ENCODE measurements around the gene WDR4. TPM values are rescaled to one million over a fixed set of nuclear protein-coding genes. Genes with fewer than 3 reads are reported as not detected.
A peak's percentile ranks its signal among the peaks of the same experiment; 100 is the strongest.
"Not testable (repeated sequence)": the region's sequence is repeated elsewhere in the genome, so short reads cannot be mapped to it uniquely, and the experiment has no call there.

WDR4 gene
- total RNA-seq, 1 experiment from 2014 or later: 55.3 TPM

DNA sequence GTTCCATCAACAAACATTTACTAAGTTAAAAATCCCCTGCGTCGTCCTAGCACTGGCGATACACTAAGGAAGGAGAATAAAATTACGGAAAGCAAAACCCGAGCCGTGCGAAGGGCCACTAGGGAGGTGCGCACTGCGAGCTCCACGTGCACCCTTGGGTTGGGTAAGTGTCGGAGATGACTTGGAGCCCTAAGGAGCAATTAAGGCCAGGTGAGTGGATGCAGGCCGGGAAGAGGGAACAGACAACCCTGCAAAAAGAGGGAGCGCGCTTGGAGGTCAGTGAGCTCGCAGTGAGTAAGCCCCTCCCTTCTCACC lies 704 bp downstream of the WDR4 start:
- H3K27ac ChIP-seq (ENCODE audit: low read depth, low read length, poor library complexity, severe bottlenecking): peak overlapping the region; percentile 87
- TF ChIP-seq, protein P1, sequence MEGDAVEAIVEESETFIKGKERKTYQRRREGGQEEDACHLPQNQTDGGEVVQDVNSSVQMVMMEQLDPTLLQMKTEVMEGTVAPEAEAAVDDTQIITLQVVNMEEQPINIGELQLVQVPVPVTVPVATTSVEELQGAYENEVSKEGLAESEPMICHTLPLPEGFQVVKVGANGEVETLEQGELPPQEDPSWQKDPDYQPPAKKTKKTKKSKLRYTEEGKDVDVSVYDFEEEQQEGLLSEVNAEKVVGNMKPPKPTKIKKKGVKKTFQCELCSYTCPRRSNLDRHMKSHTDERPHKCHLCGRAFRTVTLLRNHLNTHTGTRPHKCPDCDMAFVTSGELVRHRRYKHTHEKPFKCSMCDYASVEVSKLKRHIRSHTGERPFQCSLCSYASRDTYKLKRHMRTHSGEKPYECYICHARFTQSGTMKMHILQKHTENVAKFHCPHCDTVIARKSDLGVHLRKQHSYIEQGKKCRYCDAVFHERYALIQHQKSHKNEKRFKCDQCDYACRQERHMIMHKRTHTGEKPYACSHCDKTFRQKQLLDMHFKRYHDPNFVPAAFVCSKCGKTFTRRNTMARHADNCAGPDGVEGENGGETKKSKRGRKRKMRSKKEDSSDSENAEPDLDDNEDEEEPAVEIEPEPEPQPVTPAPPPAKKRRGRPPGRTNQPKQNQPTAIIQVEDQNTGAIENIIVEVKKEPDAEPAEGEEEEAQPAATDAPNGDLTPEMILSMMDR (conservative IDR thresholded peaks at IDR 0.05; ENCODE audit: low read depth, low read length): no peak
- TF ChIP-seq EZH2 (IDR thresholded peaks at IDR 0.05; ENCODE audit: borderline replicate concordance, low read depth, low read length, poor library complexity, severe bottlenecking): no peak
- no peaks in the 10 kb centered on the region for H3K4me1 ChIP-seq (ENCODE audit: insufficient read depth, low read length, poor library complexity, severe bottlenecking)
- intact Hi-C loops (cut with micrococcal nuclease; ENCODE audit: unreplicated experiment): loop anchor here (2.0 kb wide), 1 partner anchor 16 kb away; no protein-coding TSS in a partner anchor
- peak overlapping the region; percentile 95 for H3K4me3 ChIP-seq (ENCODE audit: low read depth, low read length, poor library complexity, severe bottlenecking)
- no peak for DNase-seq (ENCODE audit: low spot score)
- H3K9me3 ChIP-seq (ENCODE audit: low read depth, low read length, poor library complexity, severe bottlenecking): no peaks in the 10 kb centered on the region
- H3K27me3 ChIP-seq (replicated peaks; ENCODE audit: insufficient read depth, low read depth, low read length, poor library complexity): no peaks in the 10 kb centered on the region
- POLR2A ChIA-PET (ENCODE audit: low non-redundant PET): interaction anchor here (0.7 kb wide), 1 partner anchor 441 kb away, joined by 9 read pairs; no protein-coding TSS in a partner anchor
- CTCF ChIA-PET: no interaction called here
- peaks cover 16% of the 10 kb centered on the region for H3K36me3 ChIP-seq (ENCODE audit: insufficient read depth, low read length, poor library complexity, severe bottlenecking)
- no TSS peak for BruUV-seq (replicated peaks)

DNA sequence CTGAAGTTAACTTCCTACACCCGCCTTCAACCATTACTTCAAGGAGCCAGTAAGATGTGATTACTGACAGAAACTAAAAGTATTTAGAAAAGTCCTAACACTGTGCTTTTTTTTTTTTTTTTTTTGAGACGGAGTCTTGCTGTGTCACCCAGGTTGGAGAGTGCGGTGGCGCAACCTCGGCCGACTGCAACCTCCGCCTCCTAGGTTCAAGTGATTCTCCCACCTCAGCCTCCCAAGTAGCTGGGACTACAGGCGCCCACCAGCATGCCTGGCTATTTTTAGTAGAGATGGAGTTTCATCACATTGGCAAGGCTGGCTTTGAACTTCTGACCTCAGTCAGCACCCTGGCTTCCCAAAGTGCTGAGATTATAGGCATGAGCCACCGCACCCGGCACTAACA lies 3.5 kb downstream of the WDR4 start:
- H3K4me3 ChIP-seq (ENCODE audit: low read depth, low read length, poor library complexity, severe bottlenecking); H3K4me1 ChIP-seq (ENCODE audit: insufficient read depth, low read length, poor library complexity, severe bottlenecking); H3K27ac ChIP-seq (ENCODE audit: low read depth, low read length, poor library complexity, severe bottlenecking); intact Hi-C loops (cut with micrococcal nuclease; ENCODE audit: unreplicated experiment); CTCF ChIA-PET; DNase-seq (ENCODE audit: low spot score); H3K9me3 ChIP-seq (ENCODE audit: low read depth, low read length, poor library complexity, severe bottlenecking); H3K27me3 ChIP-seq (replicated peaks; ENCODE audit: insufficient read depth, low read depth, low read length, poor library complexity); BruUV-seq (replicated peaks); POLR2A ChIA-PET (ENCODE audit: low non-redundant PET): not testable (repeated sequence)
- peaks cover 35% of the 10 kb centered on the region for H3K36me3 ChIP-seq (ENCODE audit: insufficient read depth, low read length, poor library complexity, severe bottlenecking)

DNA sequence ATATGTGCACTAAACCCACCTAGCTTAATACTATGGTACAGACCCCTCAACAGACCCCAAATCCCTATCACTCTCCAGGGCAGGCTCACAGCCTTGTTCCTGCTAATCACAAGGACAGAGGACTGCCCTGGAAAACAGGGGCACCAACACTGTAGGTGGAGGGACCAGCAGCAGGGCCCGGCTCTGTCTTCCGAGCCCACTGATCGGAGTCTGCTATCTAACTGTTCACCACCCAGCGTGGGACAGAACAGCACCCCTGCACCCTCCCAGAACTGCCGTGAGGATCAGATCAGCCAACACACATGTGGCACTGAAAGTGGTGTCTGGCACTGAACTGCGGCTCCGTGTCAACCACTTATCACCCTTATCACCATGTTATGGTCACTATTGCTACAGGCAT lies 6.2 kb downstream of the WDR4 start:
- no peak for DNase-seq (ENCODE audit: low spot score)
- no peak for TF ChIP-seq EZH2 (IDR thresholded peaks at IDR 0.05; ENCODE audit: borderline replicate concordance, low read depth, low read length, poor library complexity, severe bottlenecking)
- TF ChIP-seq, protein P1 (conservative IDR thresholded peaks at IDR 0.05; ENCODE audit: low read depth, low read length): no peak
- Histone ChIP-seq H3K27me3 (replicated peaks; ENCODE audit: insufficient read depth, low read depth, low read length, poor library complexity) (no peaks in the 10 kb centered on the region), H3K36me3 (ENCODE audit: insufficient read depth, low read length, poor library complexity, severe bottlenecking) (peaks cover 60% of the 10 kb centered on the region), H3K4me1 (ENCODE audit: insufficient read depth, low read length, poor library complexity, severe bottlenecking) (no peaks in the 10 kb centered on the region), H3K4me3 (ENCODE audit: low read depth, low read length, poor library complexity, severe bottlenecking) (no peak overlapping the region), H3K27ac (ENCODE audit: low read depth, low read length, poor library complexity, severe bottlenecking) (no peak overlapping the region), H3K9me3 (ENCODE audit: low read depth, low read length, poor library complexity, severe bottlenecking) (no peaks in the 10 kb centered on the region)
- CTCF ChIA-PET: no interaction called here
- BruUV-seq (replicated peaks): no TSS peak
- intact Hi-C loops (cut with micrococcal nuclease; ENCODE audit: unreplicated experiment): no loop called here
- POLR2A ChIA-PET (ENCODE audit: low non-redundant PET): no interaction called here

DNA sequence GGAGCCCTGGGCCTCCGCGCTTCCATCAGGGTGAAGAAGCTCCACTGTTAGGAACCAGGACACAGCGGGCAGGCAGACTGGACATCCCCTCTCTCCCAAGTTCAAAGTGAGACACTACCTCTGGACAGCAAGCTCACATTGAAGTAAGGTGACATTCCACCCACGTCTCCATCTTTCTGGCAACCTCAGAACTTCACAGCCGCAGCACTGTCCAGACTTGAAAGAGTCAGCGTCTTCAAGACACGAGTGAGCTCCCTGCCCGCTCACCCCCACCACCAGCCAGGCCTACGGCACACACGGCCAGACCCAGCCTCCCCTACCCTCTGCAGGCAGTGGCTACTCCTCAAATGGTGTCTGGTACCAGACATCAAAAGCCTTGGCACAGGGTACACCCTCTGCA lies 11.1 kb downstream of the WDR4 start:
- intact Hi-C loops (cut with micrococcal nuclease; ENCODE audit: unreplicated experiment): no loop called here
- ChIA-PET POLR2A (ENCODE audit: low non-redundant PET) (no interaction called here), CTCF (no interaction called here)
- Histone ChIP-seq H3K4me1 (ENCODE audit: insufficient read depth, low read length, poor library complexity, severe bottlenecking) (no peaks in the 10 kb centered on the region), H3K36me3 (ENCODE audit: insufficient read depth, low read length, poor library complexity, severe bottlenecking) (peaks cover 57% of the 10 kb centered on the region), H3K27ac (ENCODE audit: low read depth, low read length, poor library complexity, severe bottlenecking) (no peak overlapping the region), H3K4me3 (ENCODE audit: low read depth, low read length, poor library complexity, severe bottlenecking) (no peak overlapping the region), H3K27me3 (replicated peaks; ENCODE audit: insufficient read depth, low read depth, low read length, poor library complexity) (no peaks in the 10 kb centered on the region), H3K9me3 (ENCODE audit: low read depth, low read length, poor library complexity, severe bottlenecking) (no peaks in the 10 kb centered on the region)
- TF ChIP-seq, protein P1 (conservative IDR thresholded peaks at IDR 0.05; ENCODE audit: low read depth, low read length): no peak
- TF ChIP-seq EZH2 (IDR thresholded peaks at IDR 0.05; ENCODE audit: borderline replicate concordance, low read depth, low read length, poor library complexity, severe bottlenecking): no peak
- DNase-seq (ENCODE audit: low spot score): no peak
- no TSS peak for BruUV-seq (replicated peaks)
